Heart left ventricle (tissue), 16 donors: ENCODE measurements around the gene MRPL20. TPM values are rescaled to one million over a fixed set of nuclear protein-coding genes. Genes with fewer than 3 reads are reported as not detected.

ENCODE experiments used
- ATAC-seq, 4 donors: fragments of 200-7000 bp; cut with Tn5 transposase; one replicate each; pipeline ENCODE4 v1.9.1; 2020 to 2022; ENCODE audit warnings: moderate library complexity in 4 of 4, mild to moderate bottlenecking in 3 of 4, moderate number of reproducible peaks in 1 of 4
- DNase-seq, 5 donors: peaks; one replicate each; pipeline ENCODE4 v3.0.0-alpha.2; 2020
- H3K27ac ChIP-seq, 12 donors: fragments of 200-600 bp; sonication (generic) in 4 of 12; one replicate each; pipeline versions ENCODE4 v1.5.0 to v1.8.0; 2016 to 2022; ENCODE audit warnings: mild to moderate bottlenecking in 2 of 12
- H3K27me3 ChIP-seq, 9 donors: fragments of 200-600 bp; sonication (generic) in 2 of 9; one replicate each; pipeline versions ENCODE4 v1.5.1 to v1.8.0; 2016 to 2022; ENCODE audit warnings: mild to moderate bottlenecking in 3 of 9
- H3K36me3 ChIP-seq, 9 donors: fragments of 200-600 bp; sonication (generic) in 2 of 9; one replicate each; pipeline versions ENCODE4 v1.5.0 to v1.8.0; 2018 to 2022; ENCODE audit warnings: mild to moderate bottlenecking in 2 of 9
- H3K4me1 ChIP-seq, 12 donors: fragments of 200-600 bp; sonication (generic) in 4 of 12; one replicate each; pipeline versions ENCODE4 v1.5.0 to v1.8.0; 2016 to 2022; ENCODE audit warnings: mild to moderate bottlenecking in 3 of 12
- H3K4me3 ChIP-seq, 12 donors: fragments of 200-600 bp; sonication (generic) in 4 of 12; one replicate each; pipeline versions ENCODE4 v1.5.0 to v1.8.0; 2017 to 2022; ENCODE audit warnings: mild to moderate bottlenecking in 9 of 12, moderate library complexity in 4 of 12
- H3K9me3 ChIP-seq, 12 donors: fragments of 200-600 bp; sonication (generic) in 4 of 12; one replicate each; pipeline versions ENCODE4 v1.5.0 to v1.8.0; 2016 to 2022; ENCODE audit warnings: mild to moderate bottlenecking in 1 of 12
- POLR2A ChIP-seq, 2 donors: fragments of 450-650 bp; IDR thresholded peaks; one replicate each; pipeline ENCODE4 v1.6.1; 2017; ENCODE audit warnings: antibody characterized with exemption in 2 of 2, mild to moderate bottlenecking in 2 of 2, moderate library complexity in 2 of 2
- WGBS, 4 donors: extraction: QIAGEN DNeasy Blood & Tissue Kit in 2 of 4; methylation state at CpG; one replicate each; pipeline versions ENCODE4 v1.1.5 to v1.1.7; 2013 to 2018; 5-methylcytosine and 5-hydroxymethylcytosine counted together
- intact Hi-C, 10 donors: fragments of 100-400 bp; cut with DNase I; formaldehyde crosslinking; loops; one replicate each; pipeline versions ENCODE4 v1.11.1 to v1.14.2; 2022
- polyA plus RNA-seq, 2 donors: library from polyadenylated mRNA; stranded (reverse); fragments of 200-250 nt; gene quantifications; one replicate each; pipeline ENCODE4 v1.2.3, GENCODE V29; 2013
- total RNA-seq, 9 donors: library from RNA; depleted of rRNA in 2 of 9; stranded (reverse); fragments of >200 nt in 2 of 9; fragmentation: NEBNext Ultra II Directional in 3 of 9; extraction: Animal tissue kit (Norgen Biotek cat#: 25700) in 3 of 9; gene quantifications; one replicate each; pipeline versions ENCODE4 v1.1.0 to v1.2.4, GENCODE V29; 2016 to 2023
- TF ChIP-seq, protein P1 (sequence below), 12 donors: fragments of 200-600 bp; sonication (generic) in 4 of 12; IDR thresholded peaks; one replicate each; pipeline versions ENCODE4 v1.5.0 to v1.8.0; 2018 to 2022; ENCODE audit warnings: antibody characterized with exemption in 12 of 12, mild to moderate bottlenecking in 5 of 12
- donor health status: ischemic (EF 13 %, LVEDD 7.1; RV severe dilation, severe dysfunction).
- donor health status: healthy with polysubstance abuse.
- donor health status: DM: no; HTN: yes; CAD: no.
- donor health status: DM: no; HTN: no; CAD: no.
- donor health status: ischemic (EF 25% LVEDD 6.9; RV normal size, moderate dysfunction).
- donor health status: ischemic (EF 25% LVEDD 5.7; RV mildly dilated, moderate dysfunction).
- donor health status: healthy.
- donor health status: DM: yes; HTN: yes; CAD: no.
- donor health status: ischemic (EF 35%, LVEDD 5.7; RV mildly dilated, moderate dysfunction).
- donor health status: nonischemic (EF 11% LVEDD 7.7; RV severe dilation, severe dysfunction).
- donor health status: DM: yes; HTN: yes; CAD: no.
- donor health status: PGD.
- donor health status: ischemic (EF 29% LVEDD 5.4; RV normal size, mild dysfunction).
- donor health status: nonischemic (EF 23%, LVEDD 6.1; RV moderate dilation, normal function).

The MRPL20 gene
- total and polyA plus RNA-seq, 11 donors, result 112 to 238 (median 141) TPM

DNA sequence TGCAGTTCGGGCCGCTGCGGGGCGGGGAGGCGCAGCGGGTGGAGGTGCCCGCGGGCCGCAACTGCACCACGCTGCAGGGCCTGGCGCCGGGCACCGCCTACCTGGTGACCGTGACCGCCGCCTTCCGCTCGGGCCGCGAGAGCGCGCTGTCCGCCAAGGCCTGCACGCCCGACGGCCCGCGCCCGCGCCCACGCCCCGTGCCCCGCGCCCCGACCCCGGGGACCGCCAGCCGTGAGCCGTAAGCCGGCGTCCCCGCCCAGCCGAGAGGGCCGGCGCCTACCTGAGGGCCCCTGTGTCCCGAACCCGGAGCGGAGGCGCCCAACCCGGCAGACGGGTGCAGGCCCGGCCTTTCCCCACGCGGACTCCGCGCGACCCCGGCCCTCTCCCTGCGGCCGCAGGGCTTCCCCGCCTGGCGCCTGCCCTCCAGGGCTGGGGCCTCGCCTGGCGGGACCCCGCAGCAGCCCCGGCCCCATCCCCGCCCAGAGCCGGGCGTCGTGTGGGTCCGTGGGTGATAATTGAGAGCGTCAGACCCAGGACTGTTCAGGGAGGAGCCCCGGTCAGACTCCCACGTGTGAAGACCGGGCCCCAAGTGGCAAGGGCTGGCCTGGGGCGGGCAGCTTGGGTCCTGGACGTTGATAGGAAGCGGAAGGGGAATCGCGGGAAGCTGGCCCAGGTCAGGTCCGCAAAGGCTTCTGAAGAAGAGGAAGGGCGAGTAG, 32.6 kb upstream of the MRPL20 start:
- intact Hi-C loops, result loop anchor here in 5 of 10 donors (2.0 to 5.0 kb wide), 3 partner anchors 32 to 63 kb away; partner anchors contain the start of gene MRPL20 (in 4 of the 5)
- H3K4me3 ChIP-seq, result no peak overlapping the region
- H3K36me3 ChIP-seq, result no peaks in the 10 kb centered on the region
- peaks cover 5 to 40% (median 27%) of the 10 kb centered on the region in 12 donors for H3K4me1 ChIP-seq
- H3K27ac ChIP-seq, result no peak overlapping the region
- peaks cover 0 to 21% (median 0%) of the 10 kb centered on the region in 9 donors for H3K27me3 ChIP-seq
- ATAC-seq (no peak), DNase-seq (no peak)
- 79 to 91% (median 82%) methylated on average over 35 to 82 of the region's 82 CpGs for whole genome bisulfite sequencing, 4 donors
- H3K9me3 ChIP-seq, result no peaks in the 10 kb centered on the region
- no peak for TF ChIP-seq POLR2A (IDR thresholded peaks at IDR 0.05)
- TF ChIP-seq, protein P1, sequence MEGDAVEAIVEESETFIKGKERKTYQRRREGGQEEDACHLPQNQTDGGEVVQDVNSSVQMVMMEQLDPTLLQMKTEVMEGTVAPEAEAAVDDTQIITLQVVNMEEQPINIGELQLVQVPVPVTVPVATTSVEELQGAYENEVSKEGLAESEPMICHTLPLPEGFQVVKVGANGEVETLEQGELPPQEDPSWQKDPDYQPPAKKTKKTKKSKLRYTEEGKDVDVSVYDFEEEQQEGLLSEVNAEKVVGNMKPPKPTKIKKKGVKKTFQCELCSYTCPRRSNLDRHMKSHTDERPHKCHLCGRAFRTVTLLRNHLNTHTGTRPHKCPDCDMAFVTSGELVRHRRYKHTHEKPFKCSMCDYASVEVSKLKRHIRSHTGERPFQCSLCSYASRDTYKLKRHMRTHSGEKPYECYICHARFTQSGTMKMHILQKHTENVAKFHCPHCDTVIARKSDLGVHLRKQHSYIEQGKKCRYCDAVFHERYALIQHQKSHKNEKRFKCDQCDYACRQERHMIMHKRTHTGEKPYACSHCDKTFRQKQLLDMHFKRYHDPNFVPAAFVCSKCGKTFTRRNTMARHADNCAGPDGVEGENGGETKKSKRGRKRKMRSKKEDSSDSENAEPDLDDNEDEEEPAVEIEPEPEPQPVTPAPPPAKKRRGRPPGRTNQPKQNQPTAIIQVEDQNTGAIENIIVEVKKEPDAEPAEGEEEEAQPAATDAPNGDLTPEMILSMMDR (IDR thresholded peaks at IDR 0.05), result no peak

DNA sequence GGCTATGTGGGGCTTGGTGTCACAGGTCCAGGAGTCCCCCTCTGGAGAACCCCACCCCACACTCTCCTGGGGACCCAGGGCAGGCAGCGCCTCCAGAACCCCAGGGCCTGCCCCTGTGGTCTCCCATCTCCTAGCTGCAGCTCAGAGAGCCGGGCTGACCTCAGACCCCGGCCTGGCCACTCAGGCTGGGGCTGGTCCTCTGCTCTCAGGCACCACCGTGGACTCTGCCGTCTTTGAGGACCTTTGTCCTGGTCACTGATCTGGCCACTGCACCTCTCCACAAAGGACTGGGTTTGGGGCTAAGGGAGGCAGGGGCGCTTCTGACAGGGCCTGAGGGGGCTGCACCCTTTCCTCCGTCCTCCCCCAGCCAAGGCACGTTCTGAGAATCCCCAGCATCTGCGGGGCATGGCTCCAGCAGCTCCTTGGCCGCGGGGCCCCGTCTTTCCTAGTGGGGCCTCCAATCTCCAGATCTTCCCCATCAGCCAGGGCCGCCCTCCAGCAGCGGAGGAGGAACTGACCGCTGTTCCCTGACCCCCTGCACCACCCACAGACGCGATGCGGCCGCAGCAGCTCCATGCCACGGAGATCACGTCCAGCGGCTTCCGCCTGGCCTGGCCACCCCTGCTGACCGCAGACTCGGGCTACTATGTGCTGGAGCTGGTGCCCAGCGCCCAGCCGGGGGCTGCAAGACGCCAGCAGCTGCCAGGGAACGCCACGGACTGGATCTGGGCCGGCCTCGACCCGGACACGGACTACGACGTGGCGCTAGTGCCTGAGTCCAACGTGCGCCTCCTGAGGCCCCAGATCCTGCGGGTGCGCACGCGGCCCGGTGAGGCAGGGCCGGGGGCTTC, 31.7 kb upstream of the MRPL20 start:
- Histone ChIP-seq H3K9me3 (no peaks in the 10 kb centered on the region), H3K36me3 (no peaks in the 10 kb centered on the region), H3K27me3 (peaks cover 0 to 30% (median 0%) of the 10 kb centered on the region in 9 donors), H3K4me3 (no peak overlapping the region), H3K27ac (no peak overlapping the region), H3K4me1 (peaks cover 8 to 49% (median 36%) of the 10 kb centered on the region in 12 donors)
- no peak for TF ChIP-seq POLR2A (IDR thresholded peaks at IDR 0.05)
- TF ChIP-seq, protein P1 (IDR thresholded peaks at IDR 0.05), result no peak
- DNase-seq (peak in 1 of 5 donors; percentile 57), ATAC-seq (no peak)
- intact Hi-C loops, result no loop called here
- 90 to 95% (median 92%) methylated on average over 22 to 45 of the region's 45 CpGs for WGBS, 4 donors

DNA sequence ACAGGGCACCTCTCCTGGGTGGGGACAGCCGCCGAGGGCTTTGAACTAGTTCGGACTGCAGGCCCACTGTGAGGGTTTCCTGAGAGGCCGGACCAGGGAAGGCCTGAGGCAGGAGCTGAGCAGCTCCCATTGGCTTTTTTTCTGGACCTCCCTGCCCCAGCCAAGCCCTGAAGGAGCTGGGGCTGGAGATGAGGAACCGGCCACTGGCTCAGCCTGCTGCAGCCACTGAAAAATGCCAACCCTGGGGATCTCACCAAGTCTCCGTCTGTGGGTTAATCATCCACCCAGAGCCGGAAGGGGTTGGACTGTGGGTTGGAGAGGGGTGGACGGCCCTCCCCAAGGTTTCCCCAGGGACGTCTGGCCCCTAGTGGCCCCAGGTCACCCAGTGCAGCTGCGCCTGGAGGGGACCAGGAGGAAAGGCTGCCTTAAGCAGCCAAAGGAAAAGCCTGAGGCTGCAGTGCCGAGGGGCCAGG, 30.8 kb upstream of the MRPL20 start:
- H3K4me1 ChIP-seq, result peaks cover 8 to 57% (median 44%) of the 10 kb centered on the region in 12 donors
- WGBS, 4 donors, result 73 to 79% (median 76%) methylated on average over 7 to 11 of the region's 11 CpGs
- no peak for ATAC-seq
- DNase-seq, result peak in 1 of 5 donors; percentile 25
- H3K27ac ChIP-seq, result no peak overlapping the region
- TF ChIP-seq, protein P1 (IDR thresholded peaks at IDR 0.05), result no peak
- TF ChIP-seq POLR2A (IDR thresholded peaks at IDR 0.05), result no peak
- H3K27me3 ChIP-seq, result peaks cover 0 to 35% (median 0%) of the 10 kb centered on the region in 9 donors
- H3K9me3 ChIP-seq, result no peaks in the 10 kb centered on the region
- H3K4me3 ChIP-seq, result peak overlapping the region in 1 of 12 donors; percentile 62
- intact Hi-C loops, result loop anchor here in 1 of 10 donors (2.0 kb wide), 1 partner anchor 35 kb away; no protein-coding TSS in a partner anchor
- no peaks in the 10 kb centered on the region for H3K36me3 ChIP-seq
